HG03342 (cell line): ENCODE results near the gene GPR162.
A peak's percentile ranks its signal among the peaks of the same experiment; 100 is the strongest.
"Not testable (repeated sequence)": the region's sequence is repeated elsewhere in the genome, so short reads cannot be mapped to it uniquely, and the experiment has no call there.

Experiments used
- ATAC-seq: cut with Tn5 transposase; IDR thresholded peaks from one replicate; pipeline ENCODE4 v1.9.1; 2021; ENCODE audit warnings: mild to moderate bottlenecking, moderate library complexity; ENCODE audit not compliant: unreplicated experiment

Gene GPR162

GRCh38 chr12:6871052-6871957 is 49.7 kb downstream of the GPR162 start:
- no peak for ATAC-seq

DNA sequence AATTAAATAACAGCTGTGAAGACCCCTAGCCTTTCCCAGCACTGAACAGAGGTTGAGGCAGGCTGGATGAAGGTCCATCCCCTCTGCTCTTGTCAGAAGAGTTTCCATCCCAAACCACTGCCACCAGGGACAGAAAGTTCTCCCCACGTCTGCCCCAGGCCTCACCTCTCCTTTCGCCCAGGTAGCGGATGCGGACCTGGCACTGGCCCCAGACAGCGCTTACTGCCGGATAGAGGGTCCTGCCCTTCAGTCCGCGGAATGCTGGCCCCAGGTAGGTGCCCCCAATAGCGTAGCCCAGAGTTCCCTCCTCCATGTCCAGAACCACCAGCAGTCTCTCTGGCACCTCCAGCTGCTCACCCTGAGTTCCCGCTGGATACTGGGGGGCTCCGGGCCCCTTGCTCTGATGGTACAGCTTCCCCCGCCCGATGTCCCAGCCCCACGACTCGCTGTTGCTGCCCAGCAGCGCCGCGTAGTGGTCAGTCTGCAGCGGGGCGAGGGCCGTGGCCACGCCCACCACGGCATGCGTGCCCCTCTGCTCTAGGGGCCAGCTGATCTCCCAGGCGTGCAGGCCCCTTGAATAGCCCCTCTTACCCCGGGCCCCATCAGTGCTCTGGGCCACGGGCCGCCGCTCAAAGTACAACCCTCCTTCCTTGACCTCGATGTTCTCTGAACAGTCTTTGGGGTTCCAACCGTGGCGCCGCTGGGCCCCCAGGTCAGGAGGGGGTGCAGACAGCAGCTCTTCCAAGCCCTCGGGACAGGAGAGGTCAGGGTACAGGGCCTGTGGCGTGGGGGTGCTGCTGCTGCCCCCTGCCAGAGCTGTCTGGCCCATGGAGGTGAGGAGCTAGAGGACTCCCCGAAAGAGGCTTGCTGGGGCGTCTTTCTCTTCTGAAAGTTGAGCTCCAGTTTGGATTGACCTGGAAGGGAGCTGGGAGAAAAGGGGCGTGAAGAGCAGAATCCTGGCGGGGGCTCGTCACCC is 50.7 kb downstream of the GPR162 start:
- ATAC-seq, result peak; percentile 24

GRCh38 chr12:6873094-6874014 is 51.7 kb downstream of the GPR162 start, which contains the start of gene SPSB2:
Gene SPSB2 (minus strand): TSS chr12:6873303. CDS start chr12:6872901, 402 bp downstream.
- peak; percentile 76 for ATAC-seq

- not testable (repeated sequence) for ATAC-seq
Observed at GRCh38 chr12:6874015-6874368, 52.4 kb downstream of the GPR162 start.
